Activated CD4-positive, alpha-beta T cell treated with anti-CD3 and anti-CD28 coated beads, Interleukin-2, amount 50 U/mL, for 48 hours (primary cell): ENCODE results near the gene ANP32A.
A peak's percentile ranks its signal among the peaks of the same experiment; 100 is the strongest.

Experiments used
- DNase-seq, 2 experiments: peaks; one replicate each; pipeline ENCODE4 v3.0.0-alpha.2; 2020

ANP32A gene

DNA sequence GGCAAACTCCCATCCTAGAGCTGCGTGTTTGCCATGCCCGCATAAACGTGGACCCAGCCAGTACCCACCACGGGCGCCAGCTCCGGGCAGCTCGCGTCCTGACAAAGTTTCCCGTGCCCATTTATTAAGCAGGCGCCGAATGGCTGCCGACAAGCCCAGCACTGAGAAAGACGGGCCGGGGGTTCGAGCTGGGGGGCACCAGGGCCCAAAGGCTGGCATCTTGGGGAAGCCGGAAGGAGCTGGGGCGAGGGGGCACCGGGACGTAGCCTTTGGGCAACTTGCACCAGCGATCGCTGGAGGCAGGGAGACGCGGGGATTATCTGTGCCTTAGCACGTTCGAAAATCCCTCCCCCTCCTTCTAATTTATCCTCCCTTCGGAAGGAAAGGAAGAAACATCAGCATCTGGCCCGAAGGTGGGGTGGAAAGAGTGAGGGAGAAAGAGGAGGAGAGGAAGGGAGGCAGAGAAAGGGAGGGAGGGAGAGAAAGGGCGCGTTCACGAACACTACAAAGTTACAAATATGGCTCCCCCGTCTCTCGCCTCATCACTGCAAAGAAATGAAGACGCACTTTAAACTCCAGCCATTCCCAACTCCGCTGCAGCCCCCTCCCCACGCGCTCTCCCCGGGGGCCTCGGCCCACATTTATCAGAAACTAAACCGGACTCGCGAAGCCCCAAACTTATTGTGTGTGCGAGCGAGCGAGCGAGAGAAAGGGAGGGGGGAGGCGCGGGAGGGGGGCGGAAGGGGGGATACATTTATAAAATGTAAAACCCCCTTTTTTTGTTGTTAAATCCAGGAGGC, 1.0 kb downstream of the ANP32A start:
- peak; percentile 54 to 59 for DNase-seq

DNA sequence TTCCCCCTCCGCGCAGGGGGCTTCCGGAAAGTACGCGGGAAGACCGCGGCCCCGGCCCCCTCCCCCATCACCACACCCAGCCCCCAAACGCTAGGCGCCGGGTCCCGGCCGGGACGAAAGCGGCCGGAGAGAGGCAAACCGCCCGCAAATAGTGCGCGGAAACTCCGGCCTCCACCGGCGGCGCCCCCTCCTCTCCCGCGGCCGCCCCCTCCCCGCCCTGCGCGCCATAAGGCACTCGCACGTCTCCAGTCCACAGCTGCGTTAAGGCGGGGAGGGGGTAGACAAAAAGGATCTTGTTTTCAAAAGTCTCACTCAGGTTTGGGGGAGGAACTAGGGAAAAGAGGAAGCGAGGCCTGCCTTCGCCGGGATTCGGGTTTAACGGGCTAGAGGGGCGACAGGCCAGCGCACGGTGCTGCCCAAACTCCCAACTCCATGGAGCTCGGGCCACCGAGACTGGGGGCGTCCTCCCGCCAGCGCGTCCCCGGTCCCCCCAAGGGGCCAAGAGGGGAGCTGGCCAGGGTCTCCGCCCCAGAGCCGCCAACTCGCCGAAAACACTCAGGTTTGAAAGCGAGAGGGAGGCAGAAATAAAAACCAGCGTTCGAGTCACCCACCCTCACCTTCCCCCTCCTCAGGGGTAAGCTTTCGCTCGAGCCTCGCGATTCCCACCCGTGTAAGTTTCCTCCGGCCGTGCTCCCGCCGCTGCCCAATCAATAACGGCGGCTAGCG, 1.8 kb downstream of the ANP32A start:
- peak; percentile 41 to 49 for DNase-seq

DNA sequence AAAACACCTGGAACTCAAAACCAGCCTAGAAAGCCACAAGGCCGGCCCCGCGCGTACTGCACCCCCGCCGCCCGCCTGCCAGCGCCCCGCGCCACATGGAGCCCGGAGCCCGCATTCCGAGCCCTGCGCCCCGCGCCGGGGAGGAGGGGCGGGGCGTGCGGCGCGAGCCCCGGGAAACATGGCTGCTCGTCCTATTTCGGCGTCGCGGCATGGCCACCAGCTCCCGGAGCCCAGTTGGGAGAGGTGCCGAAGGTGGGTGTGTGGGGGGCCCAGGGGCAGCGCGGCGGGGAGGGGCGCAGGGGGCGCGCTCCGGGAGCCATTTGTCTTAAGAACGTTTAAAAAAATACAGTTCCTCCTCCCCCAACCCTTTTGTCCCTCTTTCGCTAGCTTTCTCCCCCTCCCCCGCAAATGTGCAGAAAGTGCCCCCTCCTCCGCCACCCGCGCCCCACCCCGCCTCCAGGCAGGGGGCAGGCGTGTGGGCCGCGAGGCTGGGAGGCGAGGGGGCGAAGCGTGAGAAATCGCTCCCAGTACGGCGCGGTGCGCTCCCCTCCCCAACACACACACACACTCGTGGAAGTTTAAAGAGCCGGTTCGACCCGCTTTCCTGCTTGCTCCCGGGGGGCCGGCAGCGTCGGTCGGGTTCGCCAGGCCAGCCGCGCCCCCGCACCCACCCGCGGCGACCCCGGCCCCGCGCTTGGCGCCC, 2.5 kb downstream of the ANP32A start:
- DNase-seq: peak; percentile 65 to 71

DNA sequence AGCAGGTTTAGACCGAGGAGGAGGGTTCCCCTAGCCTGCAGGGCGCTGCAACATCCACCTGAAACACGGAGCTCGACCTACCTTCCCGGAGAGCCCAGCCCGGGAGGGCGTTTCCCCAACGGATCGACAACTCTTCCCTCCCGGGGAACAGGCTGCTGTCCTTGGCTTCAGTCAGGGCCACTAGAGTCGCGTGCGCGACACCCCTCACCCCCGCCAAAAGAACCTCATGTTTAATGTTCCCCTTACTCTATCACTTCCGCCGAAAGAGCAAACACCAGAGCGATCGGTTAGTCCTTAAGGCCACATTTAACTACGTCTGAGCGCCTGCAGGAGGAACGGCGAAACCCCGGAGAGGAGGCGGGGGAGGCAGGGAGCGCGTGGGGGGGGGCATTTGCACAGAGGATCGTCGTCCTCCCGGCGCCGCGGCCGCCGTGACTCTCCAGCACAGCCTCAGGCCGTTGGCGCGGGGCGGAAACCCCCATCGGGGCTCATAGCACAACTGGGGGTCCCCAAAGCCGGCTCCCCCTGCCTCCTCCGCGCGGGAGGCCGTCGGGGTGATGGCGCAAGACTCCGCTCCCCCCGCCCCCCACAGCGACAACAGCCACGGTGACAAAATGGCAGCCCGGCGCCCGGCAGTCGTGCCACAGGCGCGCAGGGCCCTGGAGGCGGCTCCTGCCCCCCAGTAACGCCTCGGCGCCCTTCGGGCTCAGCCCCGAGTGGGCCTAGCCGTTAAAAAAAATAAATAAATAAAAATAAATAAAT, 3.2 kb downstream of the ANP32A start:
- DNase-seq: peak; percentile 71 to 74

DNA sequence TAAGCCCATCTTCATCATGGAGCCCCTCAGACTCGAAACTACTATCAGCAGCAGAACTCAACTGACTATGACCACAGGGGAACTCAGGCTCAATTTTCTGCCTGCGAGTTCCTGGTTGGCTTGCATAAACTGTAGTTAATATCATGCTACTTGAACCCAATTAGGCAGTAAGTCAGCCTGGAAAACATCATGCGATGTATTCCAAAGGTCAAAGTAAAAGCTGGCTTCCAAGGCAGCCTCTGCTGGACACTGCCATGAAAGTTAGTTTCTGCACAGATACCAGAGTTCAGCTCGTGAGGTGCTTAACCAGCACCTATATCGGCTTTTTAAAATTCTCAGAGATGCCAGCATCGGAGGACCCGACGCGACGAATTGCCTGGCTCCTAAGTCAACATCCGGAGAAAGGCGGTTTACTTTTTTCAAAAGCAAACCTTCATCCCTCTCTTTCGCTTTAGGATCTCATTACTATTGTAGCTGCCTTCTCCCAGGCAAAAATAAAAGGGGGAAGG, 3.8 kb downstream of the ANP32A start:
- DNase-seq: no peak

DNA sequence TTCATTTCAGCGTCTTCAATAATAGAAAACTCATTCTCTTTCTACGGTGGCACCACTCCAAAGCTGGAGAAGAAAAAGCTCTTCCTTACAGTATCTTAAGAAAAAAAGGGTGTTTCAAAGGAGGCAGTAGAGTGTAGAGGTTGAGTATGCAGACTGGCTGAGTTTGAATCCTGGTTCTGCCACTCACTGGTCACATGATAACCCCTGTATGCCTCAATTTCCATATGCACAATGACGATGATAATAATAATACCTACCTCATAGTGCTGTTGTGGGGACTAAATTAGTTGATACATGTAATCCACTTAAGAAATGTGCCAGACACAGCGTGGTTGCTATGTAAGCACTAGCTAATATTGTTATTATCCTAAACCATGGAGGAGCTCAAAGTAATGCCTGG, 4.5 kb downstream of the ANP32A start:
- DNase-seq: no peak

DNA sequence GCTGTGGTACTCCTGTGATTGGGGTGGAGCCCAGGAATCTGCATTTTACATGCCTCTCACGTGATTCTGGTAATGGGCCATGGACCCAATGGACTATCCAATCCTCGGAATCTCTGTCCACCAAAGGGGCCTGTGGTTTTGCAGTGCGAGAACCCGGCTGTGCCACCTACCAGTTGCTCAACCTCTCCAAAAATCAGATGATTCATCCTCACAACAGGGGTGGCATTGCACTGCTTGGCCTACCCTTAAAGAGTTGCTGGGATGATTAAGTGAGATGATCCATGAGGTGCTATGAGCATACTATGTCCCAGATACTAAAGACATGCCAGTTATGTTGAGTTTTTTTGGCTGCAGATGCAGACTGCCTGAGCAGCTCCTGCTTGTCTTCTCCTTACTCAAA, 5.1 kb downstream of the ANP32A start:
- no peak for DNase-seq

DNA sequence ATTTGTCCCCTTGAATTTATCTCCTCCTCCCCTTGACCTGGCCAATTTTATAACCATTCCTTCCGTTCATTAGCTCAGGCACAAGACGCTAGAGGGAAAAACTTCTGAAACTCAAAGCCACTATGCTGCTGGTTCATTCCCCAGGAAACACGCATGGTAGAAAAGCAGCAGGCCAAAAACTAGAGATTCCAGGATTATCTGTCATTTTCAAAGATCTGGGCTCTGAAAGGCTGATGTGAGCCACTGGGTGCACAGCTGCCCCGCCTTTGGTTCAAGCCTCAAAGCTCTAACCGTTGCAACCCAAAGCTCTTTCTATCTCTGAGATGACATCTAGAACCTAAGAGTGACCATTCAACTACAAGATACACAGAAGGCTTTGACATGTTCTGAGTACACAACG, 6.1 kb downstream of the ANP32A start:
- no peak for DNase-seq

DNA sequence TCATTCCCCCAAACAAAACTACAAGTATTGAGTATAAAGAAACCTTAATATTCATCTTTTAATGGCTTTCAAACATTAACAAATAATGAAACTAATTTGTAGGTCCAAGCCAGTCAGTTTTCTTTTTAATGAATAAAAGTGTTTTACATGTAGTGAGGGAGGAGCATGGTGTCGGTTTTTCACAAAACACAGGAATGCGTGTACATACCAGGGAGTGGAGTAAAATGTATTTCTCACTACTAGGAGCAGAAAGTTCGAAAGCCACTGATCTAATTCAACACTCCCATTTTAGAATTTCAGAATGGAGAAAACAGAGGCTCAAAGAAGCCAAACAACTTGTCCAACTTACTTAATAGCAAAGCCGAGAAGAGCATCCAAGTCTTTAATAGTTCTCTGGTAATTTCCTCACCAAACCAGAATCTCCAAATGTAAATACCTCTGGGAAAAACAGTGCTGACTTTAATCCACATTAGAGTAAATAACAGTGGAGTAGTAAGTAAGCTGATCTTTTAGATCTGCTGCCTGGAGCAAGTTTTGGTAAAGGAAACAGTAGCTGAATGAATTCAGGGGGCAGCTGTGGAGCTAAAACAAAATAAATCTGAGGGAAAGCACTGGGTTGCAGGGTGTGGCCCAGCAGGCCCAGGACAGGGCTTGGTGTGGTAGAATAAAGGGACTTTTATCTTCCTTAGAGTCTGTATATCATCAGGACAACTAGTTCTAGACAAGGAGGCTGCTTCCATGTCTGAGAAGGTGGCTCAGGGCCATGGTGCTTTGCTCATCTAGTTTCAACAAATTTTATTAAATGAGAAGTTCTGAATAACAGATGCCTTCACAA, 7.9 kb downstream of the ANP32A start:
- no peak for DNase-seq

DNA sequence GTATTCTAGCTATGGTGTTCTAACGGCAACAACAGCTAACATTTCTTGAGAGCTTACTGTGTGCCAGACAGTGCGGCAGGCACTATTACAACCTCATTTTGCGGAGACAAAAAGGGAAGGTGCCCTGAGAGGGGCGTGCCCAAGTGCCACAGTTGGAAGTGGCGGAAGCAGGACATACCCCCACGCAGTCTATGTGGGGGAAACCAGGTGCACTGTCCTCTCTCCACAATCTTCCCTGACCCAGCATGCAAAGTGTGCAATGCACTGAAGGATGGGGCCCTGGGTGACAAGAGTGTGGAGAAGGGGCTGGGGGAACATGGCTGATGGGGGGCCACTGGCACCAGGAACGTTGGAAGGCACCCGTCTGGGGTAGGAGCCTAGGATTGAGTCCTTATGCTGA, 8.6 kb downstream of the ANP32A start:
- no peak for DNase-seq

DNA sequence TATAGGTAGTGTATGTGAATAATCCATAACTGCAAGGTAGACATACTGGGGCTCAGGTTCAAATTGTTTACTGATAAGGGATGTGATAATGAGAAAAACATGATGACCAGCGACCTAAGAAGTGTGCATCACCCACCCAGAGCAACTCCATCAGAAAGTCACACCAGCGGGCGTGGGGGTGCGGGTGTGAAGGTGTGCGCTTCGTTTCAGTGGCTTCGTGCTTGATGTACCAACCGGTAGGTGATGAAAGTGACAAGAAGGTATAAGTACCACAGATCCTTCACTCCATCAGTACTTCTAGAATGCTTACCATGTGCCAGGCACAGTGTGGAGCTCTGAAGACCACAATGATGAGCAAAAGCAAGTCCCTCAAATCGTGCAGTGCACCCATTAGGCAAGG, 11.2 kb downstream of the ANP32A start:
- no peak for DNase-seq

DNA sequence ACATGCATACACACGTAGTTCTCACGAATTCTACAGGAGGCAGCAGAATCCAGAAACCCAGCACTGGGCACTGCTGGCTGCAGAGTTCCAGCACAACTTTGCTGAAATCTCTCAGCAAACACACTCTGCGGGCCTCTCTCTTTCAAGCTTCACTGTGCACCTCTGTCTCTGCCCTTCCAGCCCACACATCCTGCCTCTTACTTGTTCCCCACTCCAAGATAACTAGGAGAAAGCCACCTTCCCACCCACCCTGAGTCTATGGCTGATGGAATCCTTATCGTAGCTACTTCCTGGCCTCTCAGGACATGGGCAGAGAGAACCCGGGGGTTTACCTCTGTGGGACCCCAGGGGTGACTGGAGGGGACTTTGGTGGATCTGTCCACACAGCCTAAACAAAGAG, 11.9 kb downstream of the ANP32A start:
- no peak for DNase-seq

DNA sequence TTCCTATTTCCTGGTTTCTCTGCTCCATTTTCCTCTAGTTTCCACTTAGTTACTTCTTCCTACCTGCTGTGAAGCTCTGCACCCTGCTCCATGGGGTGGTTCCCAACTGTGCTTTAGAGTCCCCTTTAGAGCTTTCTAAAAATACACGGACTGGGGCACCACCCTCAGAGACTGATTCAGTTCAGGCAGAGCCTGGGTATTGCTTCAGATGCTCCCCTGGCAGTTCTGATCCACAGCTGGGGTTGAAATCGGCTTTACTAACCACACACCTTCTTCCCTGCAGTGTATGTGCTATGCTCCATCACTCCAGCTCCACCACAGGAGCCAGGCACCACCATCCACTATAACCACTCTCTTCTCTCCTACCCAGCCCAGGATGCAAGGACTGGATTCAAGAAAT, 12.6 kb downstream of the ANP32A start:
- no peak for DNase-seq

DNA sequence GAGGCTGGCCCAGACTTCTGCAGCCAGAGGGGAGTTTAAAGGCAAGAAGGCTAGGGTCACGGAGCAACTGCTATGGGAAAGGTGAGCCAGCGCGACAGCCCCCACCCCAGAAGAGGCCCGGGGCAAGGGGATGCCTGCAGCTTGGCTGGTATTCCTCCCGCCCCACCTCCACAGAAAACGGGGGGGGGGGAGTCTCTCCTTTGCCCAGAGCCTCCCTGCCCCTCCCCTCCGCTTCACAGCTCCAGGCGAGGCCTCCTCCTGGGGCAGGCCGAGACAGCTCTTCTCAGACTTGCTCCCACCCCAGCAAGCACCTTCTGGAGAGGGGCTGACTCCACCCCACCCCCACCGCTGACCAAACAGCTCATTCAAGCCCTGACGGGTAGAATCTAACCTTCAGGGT, 13.4 kb downstream of the ANP32A start:
- DNase-seq: no peak

DNA sequence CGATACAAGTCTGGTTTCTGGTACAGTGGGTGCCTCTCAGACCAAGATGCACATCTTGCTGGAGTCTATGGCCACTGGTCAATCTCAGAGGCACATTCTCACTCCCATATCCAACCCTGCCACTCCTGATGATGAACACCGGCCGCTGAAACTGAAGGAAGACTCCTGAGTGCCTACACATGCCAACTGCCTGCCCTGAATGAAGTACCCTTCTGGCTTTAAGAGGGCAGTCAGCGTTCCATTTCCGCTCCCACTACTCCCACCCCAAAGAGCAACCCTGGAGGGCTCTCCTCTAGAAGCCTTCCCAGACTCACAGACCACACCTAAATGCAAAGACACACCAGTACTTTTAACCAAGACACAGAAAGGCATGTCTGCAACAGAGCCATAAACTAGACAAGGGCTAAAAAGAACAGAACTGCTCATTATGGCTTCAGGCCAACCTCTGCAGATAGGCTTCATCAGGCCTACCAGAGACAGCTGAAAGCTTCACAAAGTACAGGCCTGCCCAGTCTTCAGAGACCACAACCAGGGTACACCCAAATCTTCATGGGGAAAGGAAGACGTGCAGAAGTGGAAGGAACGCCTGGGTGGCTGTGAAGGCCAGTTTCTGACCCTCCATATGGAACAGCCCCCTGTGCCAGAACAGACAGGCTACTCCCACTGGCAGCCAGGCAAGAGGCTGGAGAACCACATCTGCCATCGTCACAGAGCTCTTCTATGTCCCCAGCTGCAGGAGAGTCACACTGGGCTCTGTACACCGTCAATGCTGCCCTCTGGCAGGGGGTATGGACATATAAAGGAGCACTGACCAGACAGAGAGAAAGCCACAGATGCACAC, 14.3 kb downstream of the ANP32A start:
- DNase-seq: no peak

DNA sequence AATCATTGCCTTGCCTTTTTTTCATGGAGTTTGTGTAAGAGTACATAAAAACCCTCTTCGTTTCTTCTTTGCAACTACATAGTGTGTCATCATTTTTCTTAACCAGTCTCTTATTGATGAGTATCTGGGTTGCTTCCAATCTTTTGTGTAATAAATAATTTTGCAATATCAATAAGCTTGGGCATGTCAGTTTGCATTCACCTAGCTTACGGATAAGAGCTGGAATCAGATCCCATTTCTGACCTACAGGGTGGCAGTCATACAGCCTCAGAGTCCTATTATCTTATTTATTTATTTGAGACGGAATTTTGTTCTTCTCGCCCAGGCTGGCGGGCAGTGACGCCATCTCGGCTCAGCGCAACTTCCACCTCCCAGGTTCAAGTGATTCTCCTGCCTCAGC, 18.3 kb downstream of the ANP32A start:
- no peak for DNase-seq

DNA sequence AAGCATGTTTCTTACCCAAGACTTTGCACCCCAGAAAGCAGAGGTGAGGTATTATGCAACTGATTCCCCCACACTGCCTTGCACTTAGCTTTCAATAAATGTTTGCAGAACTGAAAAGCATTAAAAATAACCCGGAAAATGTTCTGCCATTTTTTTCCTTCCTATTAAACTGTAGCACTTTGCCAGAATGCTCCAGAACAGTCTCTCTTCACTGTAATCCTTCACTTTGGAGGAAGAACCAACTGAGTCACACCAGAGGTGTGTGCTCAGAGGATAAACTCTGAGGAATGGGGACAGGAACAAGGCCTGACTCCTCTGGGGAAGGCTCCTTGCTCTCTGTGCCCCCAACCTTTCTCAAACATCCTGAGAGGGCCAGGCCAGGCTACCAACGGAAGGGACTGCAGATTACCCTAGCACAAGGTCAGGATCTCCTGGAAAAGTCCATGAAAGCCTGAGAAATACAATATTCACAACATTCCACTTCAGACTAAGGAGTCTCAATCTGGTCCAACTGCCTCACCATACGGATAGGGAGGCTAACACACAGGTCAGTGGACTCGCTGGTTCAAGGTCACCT, 19.0 kb downstream of the ANP32A start:
- DNase-seq: no peak

DNA sequence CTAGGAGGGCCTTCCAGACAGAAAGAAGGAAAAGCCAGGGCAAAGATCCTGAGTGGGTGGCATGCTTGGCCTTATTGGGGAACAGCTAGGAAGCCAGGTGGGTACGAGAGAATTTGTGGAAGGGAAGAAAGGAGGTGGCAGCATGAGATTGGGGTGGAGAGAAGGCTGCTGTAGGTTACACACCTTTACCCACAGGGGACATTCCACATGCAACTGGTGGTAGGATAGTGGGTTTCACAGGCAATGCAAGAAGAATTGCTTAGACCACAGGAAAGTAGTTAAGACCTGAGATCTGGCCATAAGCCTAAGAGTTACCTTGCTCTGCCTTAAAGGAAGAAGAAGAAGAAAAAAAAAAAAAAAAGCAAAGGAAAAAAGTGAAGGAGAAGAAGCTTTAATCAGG, 19.8 kb downstream of the ANP32A start:
- no peak for DNase-seq

DNA sequence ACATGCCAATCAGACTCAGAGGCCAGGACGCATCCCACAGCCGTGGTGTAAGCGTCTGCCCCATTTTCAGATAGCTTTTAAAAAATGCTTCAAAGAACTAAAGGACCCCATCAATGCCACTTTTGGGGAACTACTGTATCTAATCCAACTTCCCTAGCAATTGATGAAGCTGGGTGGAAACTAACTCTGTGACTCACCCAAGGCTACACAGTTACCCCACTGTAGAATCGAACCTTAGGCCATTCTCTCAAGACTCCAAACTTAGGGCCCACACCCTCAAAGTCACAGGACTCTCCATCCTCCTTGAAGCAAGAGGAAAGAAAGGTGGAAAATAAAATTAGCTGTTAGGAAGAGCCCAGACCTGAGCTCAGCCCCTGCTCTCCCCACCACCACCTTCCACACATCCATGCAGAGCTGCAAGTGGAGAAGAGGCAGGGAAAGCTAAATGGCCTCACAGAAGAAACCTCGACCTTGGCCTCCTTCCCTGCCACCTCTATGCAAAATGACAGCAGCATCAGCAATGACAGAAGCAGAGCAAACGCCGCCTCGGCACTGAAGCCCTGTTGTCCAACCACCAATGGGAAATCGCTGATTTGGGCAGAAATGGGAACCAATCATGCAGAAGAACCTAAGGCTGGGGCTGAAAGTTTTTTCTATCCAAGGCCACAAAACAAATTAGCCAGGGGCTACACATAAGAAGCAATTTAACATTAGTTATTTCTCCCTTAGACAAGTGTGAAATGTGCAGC, 22.2 kb downstream of the ANP32A start:
- no peak for DNase-seq
